KOPT-K1 (cell line): ENCODE data around the gene RIPPLY3.
"Not testable (repeated sequence)": the region's sequence is repeated elsewhere in the genome, so short reads cannot be mapped to it uniquely, and the experiment has no call there.

Experiments
- H3K27ac ChIP-seq: fragments of 200-600 bp; sonication (generic); 2 replicates; pipeline ENCODE4 v1.5.1; 2016; ENCODE audit warnings: antibody characterized with exemption, mild to moderate bottlenecking, low read depth, low read length; ENCODE audit not compliant: poor library complexity, severe bottlenecking
- H3K36me3 ChIP-seq: fragments of 200-600 bp; sonication (generic); 2 replicates; pipeline ENCODE4 v1.5.1; 2017; ENCODE audit warnings: antibody characterized with exemption, mild to moderate bottlenecking, low read length, moderate library complexity; ENCODE audit not compliant: insufficient read depth
- H3K9me3 ChIP-seq: fragments of 200-600 bp; sonication (generic); 2 replicates; pipeline ENCODE4 v1.5.1; 2017; ENCODE audit warnings: antibody characterized with exemption, low read length, mild to moderate bottlenecking; ENCODE audit not compliant: insufficient read depth, poor library complexity, severe bottlenecking

The RIPPLY3 gene

GRCh38 chr21:37028570-37028969 lies 22.1 kb downstream of the RIPPLY3 start:
- no peak overlapping the region for H3K27ac ChIP-seq
- no peaks in the 10 kb centered on the region for H3K9me3 ChIP-seq
- no peaks in the 10 kb centered on the region for H3K36me3 ChIP-seq

GRCh38 chr21:37030864-37031263 lies 24.4 kb downstream of the RIPPLY3 start:
- Histone ChIP-seq H3K27ac (no peak overlapping the region), H3K9me3 (no peaks in the 10 kb centered on the region), H3K36me3 (no peaks in the 10 kb centered on the region)

- H3K36me3 ChIP-seq = no peaks in the 10 kb centered on the region
- H3K9me3 ChIP-seq = no peaks in the 10 kb centered on the region
- no peak overlapping the region for H3K27ac ChIP-seq
Observed at GRCh38 chr21:37032293-37032692, 25.8 kb downstream of the RIPPLY3 start.

- Histone ChIP-seq H3K27ac (no peak overlapping the region), H3K9me3 (no peaks in the 10 kb centered on the region), H3K36me3 (no peaks in the 10 kb centered on the region)
Observed at GRCh38 chr21:37032877-37033471, 26.5 kb downstream of the RIPPLY3 start.

- H3K36me3 ChIP-seq, H3K27ac ChIP-seq, H3K9me3 ChIP-seq: not testable (repeated sequence)
Observed at GRCh38 chr21:37034394-37034793, 27.9 kb downstream of the RIPPLY3 start.

- H3K9me3 ChIP-seq = no peaks in the 10 kb centered on the region
- H3K36me3 ChIP-seq = no peaks in the 10 kb centered on the region
- H3K27ac ChIP-seq = no peak overlapping the region
Observed at GRCh38 chr21:37036177-37036576, 29.7 kb downstream of the RIPPLY3 start.

- no peaks in the 10 kb centered on the region for H3K36me3 ChIP-seq
- H3K9me3 ChIP-seq = no peaks in the 10 kb centered on the region
- H3K27ac ChIP-seq = no peak overlapping the region
Observed at GRCh38 chr21:37039411-37040075, 33.0 kb downstream of the RIPPLY3 start.

- no peaks in the 10 kb centered on the region for H3K9me3 ChIP-seq
- H3K36me3 ChIP-seq = no peaks in the 10 kb centered on the region
- H3K27ac ChIP-seq = no peak overlapping the region
Observed at GRCh38 chr21:37040212-37040611, 33.7 kb downstream of the RIPPLY3 start.

GRCh38 chr21:37041706-37042271 lies 35.3 kb downstream of the RIPPLY3 start:
- no peaks in the 10 kb centered on the region for H3K9me3 ChIP-seq
- H3K36me3 ChIP-seq = no peaks in the 10 kb centered on the region
- no peak overlapping the region for H3K27ac ChIP-seq

GRCh38 chr21:37043818-37044217 lies 37.3 kb downstream of the RIPPLY3 start:
- H3K27ac ChIP-seq = no peak overlapping the region
- no peaks in the 10 kb centered on the region for H3K36me3 ChIP-seq

GRCh38 chr21:37044643-37045042 lies 38.1 kb downstream of the RIPPLY3 start:
- no peaks in the 10 kb centered on the region for H3K36me3 ChIP-seq
- H3K27ac ChIP-seq = peak overlapping the region; percentile 43
- H3K9me3 ChIP-seq = no peaks in the 10 kb centered on the region

More at GRCh38 chr21:37043818-37044217, 37.3 kb downstream of the RIPPLY3 start:
- no peaks in the 10 kb centered on the region for H3K9me3 ChIP-seq

GRCh38 chr21:37045149-37045548 lies 38.6 kb downstream of the RIPPLY3 start:
- H3K9me3 ChIP-seq = no peaks in the 10 kb centered on the region
- peak overlapping the region; percentile 43 for H3K27ac ChIP-seq
- H3K36me3 ChIP-seq = no peaks in the 10 kb centered on the region

- Histone ChIP-seq H3K36me3 (no peaks in the 10 kb centered on the region), H3K9me3 (no peaks in the 10 kb centered on the region), H3K27ac (peak overlapping the region; percentile 43)
Observed at GRCh38 chr21:37045556-37045955, 39.1 kb downstream of the RIPPLY3 start.

- no peaks in the 10 kb centered on the region for H3K36me3 ChIP-seq
- no peaks in the 10 kb centered on the region for H3K9me3 ChIP-seq
- H3K27ac ChIP-seq = no peak overlapping the region
Observed at GRCh38 chr21:37047079-37047478, 40.6 kb downstream of the RIPPLY3 start.

- H3K36me3 ChIP-seq, H3K9me3 ChIP-seq, H3K27ac ChIP-seq: not testable (repeated sequence)
Observed at GRCh38 chr21:37049741-37050140, 43.2 kb downstream of the RIPPLY3 start.
